Activated T-cell treated with anti-CD3 and anti-CD28 coated beads, Interleukin-2, amount 50 U/mL, for 4 hours (primary cell): ENCODE results near the gene IQCF6. TPM values are rescaled to one million over a fixed set of nuclear protein-coding genes. Genes with fewer than 3 reads are reported as not detected.
A peak's percentile ranks its signal among the peaks of the same experiment; 100 is the strongest.
"Not testable (repeated sequence)": the region's sequence is repeated elsewhere in the genome, so short reads cannot be mapped to it uniquely, and the experiment has no call there.

Source experiments
- ATAC-seq, 2 donors: fragments of 200-7000 bp; cut with Tn5 transposase; one replicate each; pipeline ENCODE4 v1.10.0; 2021
- DNase-seq: peaks from one replicate; pipeline ENCODE4 v3.0.0-alpha.2; 2020
- H3K27me3 Mint-ChIP-seq: one replicate; pipeline ENCODE4 v1.8.0; 2021; ENCODE audit warnings: low read depth, mixed read lengths
- H3K36me3 Mint-ChIP-seq: one replicate; pipeline ENCODE4 v1.8.0; 2022; ENCODE audit warnings: mixed read lengths; ENCODE audit not compliant: insufficient read depth
- H3K4me1 Mint-ChIP-seq: one replicate; pipeline ENCODE4 v1.8.0; 2021; ENCODE audit warnings: low read depth, mixed read lengths
- H3K4me3 Mint-ChIP-seq: one replicate; pipeline ENCODE4 v1.8.0; 2021; ENCODE audit warnings: mild to moderate bottlenecking, moderate library complexity, mixed read lengths
- H3K9me3 Mint-ChIP-seq: one replicate; pipeline ENCODE4 v1.8.0; 2021; ENCODE audit warnings: mixed read lengths
- total RNA-seq, 3 donors: library from RNA; stranded (reverse); gene quantifications; one replicate each; pipeline ENCODE4 v1.2.1, GENCODE V29; 2021

IQCF6 gene
- total RNA-seq, 3 donors from 2014 or later = not detected

GRCh38 chr3:51796854-51797253, 17.8 kb upstream of the IQCF6 start:
- no peaks in the 10 kb centered on the region for H3K9me3 Mint-ChIP-seq
- H3K36me3 Mint-ChIP-seq = no peaks in the 10 kb centered on the region
- no peak overlapping the region for H3K4me3 Mint-ChIP-seq
- DNase-seq (no peak), ATAC-seq (peak; percentile 23 to 52)
- peaks cover 21% of the 10 kb centered on the region for H3K27me3 Mint-ChIP-seq
- peaks cover 13% of the 10 kb centered on the region for H3K4me1 Mint-ChIP-seq

- H3K4me3 Mint-ChIP-seq = no peak overlapping the region
- H3K36me3 Mint-ChIP-seq = no peaks in the 10 kb centered on the region
- no peak for ATAC-seq
- DNase-seq = no peak
- peaks cover 21% of the 10 kb centered on the region for H3K27me3 Mint-ChIP-seq
- no peaks in the 10 kb centered on the region for H3K9me3 Mint-ChIP-seq
- H3K4me1 Mint-ChIP-seq = peaks cover 14% of the 10 kb centered on the region
These were observed 15.2 kb upstream of the IQCF6 start for GRCh38 chr3:51794206-51794605.

DNA sequence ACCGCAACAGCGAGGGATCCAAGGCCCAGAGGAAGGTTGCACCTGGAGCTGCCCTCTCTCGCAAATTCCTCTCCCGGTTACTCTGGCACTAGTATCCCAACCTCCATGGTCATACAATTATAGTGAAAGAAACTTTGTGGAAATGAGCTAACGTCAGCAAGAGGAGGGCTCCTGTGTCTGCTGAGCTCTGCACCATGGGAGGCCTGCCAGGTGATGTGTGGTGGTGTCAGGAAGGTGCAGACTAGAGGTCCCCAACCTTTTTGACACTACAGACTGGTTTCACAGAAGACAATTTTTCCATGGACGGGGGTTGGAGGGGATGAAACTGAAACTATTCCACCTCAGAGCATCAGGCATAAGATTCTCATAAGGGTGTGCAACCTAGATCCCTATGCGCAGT, 13.2 kb upstream of the IQCF6 start:
- no peaks in the 10 kb centered on the region for H3K9me3 Mint-ChIP-seq
- no peak overlapping the region for H3K4me3 Mint-ChIP-seq
- H3K4me1 Mint-ChIP-seq = peaks cover 13% of the 10 kb centered on the region
- H3K36me3 Mint-ChIP-seq = no peaks in the 10 kb centered on the region
- no peak for DNase-seq
- no peak for ATAC-seq
- peaks cover 11% of the 10 kb centered on the region for H3K27me3 Mint-ChIP-seq

DNA sequence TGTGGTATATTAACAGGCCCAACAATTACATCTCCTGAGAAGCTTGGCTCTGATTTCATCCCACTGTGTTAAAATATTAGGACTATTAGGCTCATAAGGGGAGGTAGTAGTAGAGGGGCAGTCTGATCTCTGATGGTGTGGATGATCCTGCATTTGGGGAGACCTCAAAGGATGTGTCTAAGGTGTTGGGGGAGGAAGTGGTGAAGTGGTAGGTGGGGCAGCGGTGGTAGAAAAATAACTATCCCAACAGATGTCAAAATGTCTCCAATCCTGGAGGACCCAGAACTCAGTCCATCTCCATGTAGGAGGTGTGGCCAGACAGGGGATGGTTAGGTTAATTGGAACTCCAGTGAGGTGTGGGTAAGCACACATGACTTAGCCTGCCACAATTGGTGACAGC, 10.4 kb upstream of the IQCF6 start:
- H3K36me3 Mint-ChIP-seq = no peaks in the 10 kb centered on the region
- DNase-seq (no peak), ATAC-seq (no peak)
- peaks cover 4% of the 10 kb centered on the region for H3K27me3 Mint-ChIP-seq
- H3K9me3 Mint-ChIP-seq = no peaks in the 10 kb centered on the region
- H3K4me1 Mint-ChIP-seq = peaks cover 7% of the 10 kb centered on the region
- no peak overlapping the region for H3K4me3 Mint-ChIP-seq

DNA sequence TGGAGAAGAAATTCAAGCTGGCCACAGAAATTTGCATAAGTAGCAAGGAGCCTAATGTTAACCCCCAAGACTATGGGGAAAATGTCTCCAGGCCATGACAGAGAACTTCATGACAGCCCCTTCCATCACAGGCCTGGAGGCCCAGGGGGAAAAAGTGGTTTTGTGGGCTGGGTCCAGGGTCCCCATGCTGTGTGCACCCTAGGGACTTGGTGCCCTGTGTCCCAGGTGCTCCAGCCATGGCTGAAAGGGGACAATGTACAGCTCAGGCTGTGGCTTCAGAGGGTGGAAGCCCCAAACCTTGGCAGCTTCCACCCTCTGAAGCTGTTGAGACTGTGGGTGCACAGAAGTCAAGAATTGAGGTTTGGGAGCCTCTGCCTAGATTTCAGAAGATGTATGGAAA, 8.5 kb upstream of the IQCF6 start:
- not testable (repeated sequence) for H3K4me3 Mint-ChIP-seq, H3K4me1 Mint-ChIP-seq, DNase-seq, H3K27me3 Mint-ChIP-seq, H3K36me3 Mint-ChIP-seq, ATAC-seq, H3K9me3 Mint-ChIP-seq

DNA sequence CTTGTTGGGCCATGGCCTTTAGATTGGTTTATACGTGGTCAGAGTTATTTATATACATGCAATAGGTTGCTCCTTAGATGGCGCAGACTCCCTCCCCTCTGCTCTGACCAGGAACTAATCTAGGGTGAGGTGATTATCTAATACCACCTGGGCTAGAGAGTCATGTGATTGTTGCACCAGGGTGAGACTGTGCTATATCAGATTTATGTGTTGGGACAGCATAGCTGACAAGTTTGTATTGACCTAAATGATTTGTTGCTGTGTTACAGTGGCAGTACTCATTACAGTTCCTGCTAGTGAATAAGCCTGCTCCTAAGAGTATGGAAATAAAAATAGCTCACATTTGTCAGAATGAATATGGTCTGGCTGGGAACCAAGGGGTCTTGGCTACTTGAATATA, 7.2 kb upstream of the IQCF6 start:
- Mint-ChIP-seq H3K4me1 (peaks cover 7% of the 10 kb centered on the region), H3K36me3 (no peaks in the 10 kb centered on the region), H3K9me3 (no peaks in the 10 kb centered on the region), H3K27me3 (peaks cover 7% of the 10 kb centered on the region), H3K4me3 (no peak overlapping the region)
- ATAC-seq = no peak
- no peak for DNase-seq

- ATAC-seq = no peak
- Mint-ChIP-seq H3K4me3 (no peak overlapping the region), H3K27me3 (peaks cover 11% of the 10 kb centered on the region), H3K4me1 (no peaks in the 10 kb centered on the region), H3K36me3 (no peaks in the 10 kb centered on the region), H3K9me3 (no peaks in the 10 kb centered on the region)
- no peak for DNase-seq
These were observed 483 bp downstream of the IQCF6 start for GRCh38 chr3:51778554-51778953.

GRCh38 chr3:51777985-51778384, 1.1 kb downstream of the IQCF6 start:
- no peak for DNase-seq
- Mint-ChIP-seq H3K4me3 (no peak overlapping the region), H3K27me3 (peaks cover 17% of the 10 kb centered on the region), H3K36me3 (no peaks in the 10 kb centered on the region), H3K9me3 (no peaks in the 10 kb centered on the region), H3K4me1 (no peaks in the 10 kb centered on the region)
- ATAC-seq = no peak

- DNase-seq (no peak), ATAC-seq (no peak)
- Mint-ChIP-seq H3K36me3 (no peaks in the 10 kb centered on the region), H3K4me1 (no peaks in the 10 kb centered on the region), H3K27me3 (peaks cover 23% of the 10 kb centered on the region), H3K9me3 (no peaks in the 10 kb centered on the region), H3K4me3 (no peak overlapping the region)
These were observed 5.4 kb downstream of the IQCF6 start for GRCh38 chr3:51773529-51774056.

DNA sequence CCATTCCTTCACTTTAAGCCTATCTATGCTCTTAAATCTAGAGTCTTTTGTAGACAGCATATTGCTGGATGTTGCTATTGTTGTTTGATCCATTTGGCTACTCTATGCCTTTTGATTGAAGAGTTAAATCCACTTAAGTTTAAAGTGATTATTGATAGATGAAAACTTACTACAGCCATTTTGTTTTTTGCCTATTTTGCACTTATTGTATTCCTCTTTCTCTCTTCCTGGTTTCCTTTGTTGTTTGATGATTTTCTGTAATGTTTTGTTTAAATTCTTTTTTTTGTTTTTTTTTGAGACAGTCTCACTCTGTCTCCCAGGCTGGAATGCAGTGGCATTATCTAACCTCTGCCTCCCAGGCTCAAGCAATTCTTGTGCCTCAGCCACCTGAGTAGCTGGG, 19.8 kb downstream of the IQCF6 start:
- no peak overlapping the region for H3K4me3 Mint-ChIP-seq
- peaks cover 36% of the 10 kb centered on the region for H3K9me3 Mint-ChIP-seq
- peaks cover 8% of the 10 kb centered on the region for H3K27me3 Mint-ChIP-seq
- no peaks in the 10 kb centered on the region for H3K4me1 Mint-ChIP-seq
- ATAC-seq = no peak
- no peaks in the 10 kb centered on the region for H3K36me3 Mint-ChIP-seq
- DNase-seq = no peak

GRCh38 chr3:51753763-51754750, 25.0 kb downstream of the IQCF6 start:
- H3K4me1 Mint-ChIP-seq, H3K27me3 Mint-ChIP-seq, H3K36me3 Mint-ChIP-seq, H3K4me3 Mint-ChIP-seq, DNase-seq, ATAC-seq: not testable (repeated sequence)
- H3K9me3 Mint-ChIP-seq = peaks cover 17% of the 10 kb centered on the region

GRCh38 chr3:51751287-51751686, 27.8 kb downstream of the IQCF6 start:
- Mint-ChIP-seq H3K27me3 (no peaks in the 10 kb centered on the region), H3K9me3 (peaks cover 12% of the 10 kb centered on the region), H3K4me1 (peaks cover 7% of the 10 kb centered on the region), H3K4me3 (no peak overlapping the region), H3K36me3 (no peaks in the 10 kb centered on the region)
- DNase-seq (no peak), ATAC-seq (no peak)

GRCh38 chr3:51750878-51751277, 28.2 kb downstream of the IQCF6 start:
- no peaks in the 10 kb centered on the region for H3K36me3 Mint-ChIP-seq
- ATAC-seq = no peak
- H3K4me3 Mint-ChIP-seq = no peak overlapping the region
- no peak for DNase-seq
- peaks cover 7% of the 10 kb centered on the region for H3K4me1 Mint-ChIP-seq
- peaks cover 7% of the 10 kb centered on the region for H3K9me3 Mint-ChIP-seq
- no peaks in the 10 kb centered on the region for H3K27me3 Mint-ChIP-seq

- no peaks in the 10 kb centered on the region for H3K27me3 Mint-ChIP-seq
- H3K36me3 Mint-ChIP-seq = no peaks in the 10 kb centered on the region
- ATAC-seq = no peak
- no peak overlapping the region for H3K4me3 Mint-ChIP-seq
- H3K9me3 Mint-ChIP-seq = no peaks in the 10 kb centered on the region
- peaks cover 7% of the 10 kb centered on the region for H3K4me1 Mint-ChIP-seq
- DNase-seq = no peak
These were observed 30.7 kb downstream of the IQCF6 start for GRCh38 chr3:51748327-51748726.

GRCh38 chr3:51747840-51748239, 31.2 kb downstream of the IQCF6 start:
- DNase-seq = no peak
- Mint-ChIP-seq H3K4me1 (peaks cover 9% of the 10 kb centered on the region), H3K4me3 (no peak overlapping the region), H3K9me3 (no peaks in the 10 kb centered on the region), H3K36me3 (no peaks in the 10 kb centered on the region), H3K27me3 (no peaks in the 10 kb centered on the region)
- peak in 1 of 2 donors; percentile 46 for ATAC-seq
